Lower leg skin (tissue), 4 donors: ENCODE measurements around the gene C17orf50. TPM values are rescaled to one million over a fixed set of nuclear protein-coding genes. Genes with fewer than 3 reads are reported as not detected.
"Not testable (repeated sequence)": the region's sequence is repeated elsewhere in the genome, so short reads cannot be mapped to it uniquely, and the experiment has no call there.

ENCODE experiments used
- DNase-seq, 2 donors: peaks; one replicate each; pipeline ENCODE4 v3.0.0-alpha.2; 2019; ENCODE audit warnings: low spot score in 2 of 2
- H3K4me3 ChIP-seq: fragments of 200-600 bp; sonication (generic); 2 replicates; pipeline ENCODE4 v1.5.1; 2017; ENCODE audit warnings: mild to moderate bottlenecking, low read depth; ENCODE audit not compliant: poor library complexity, severe bottlenecking
- CTCF ChIP-seq, 3 donors: fragments of 450-650 bp; IDR thresholded peaks; one replicate each; pipeline ENCODE4 v1.5.1; 2016; ENCODE audit warnings: antibody characterized with exemption in 3 of 3, mild to moderate bottlenecking in 3 of 3, moderate library complexity in 2 of 3
- POLR2A ChIP-seq, 2 donors: fragments of 450-650 bp; IDR thresholded peaks; one replicate each; pipeline ENCODE4 v1.6.1; 2016 to 2017; ENCODE audit warnings: antibody characterized with exemption in 2 of 2, mild to moderate bottlenecking in 1 of 2, moderate library complexity in 1 of 2
- WGBS, 2 donors: methylation state at CpG; one replicate each; pipeline ENCODE4 v1.1.5; 2018; 5-methylcytosine and 5-hydroxymethylcytosine counted together
- intact Hi-C: fragments of 100-400 bp; cut with DNase I; formaldehyde crosslinking; loops from one replicate; pipeline ENCODE4 v1.15.0; 2023; ENCODE audit warnings: low total_unique reads
- total RNA-seq, 4 donors: library from RNA; depleted of rRNA; stranded (reverse); fragments of >200 nt; gene quantifications; one replicate each; pipeline ENCODE4 v1.1.0, GENCODE V29; 2016

Gene C17orf50
- total RNA-seq, 4 donors from 2014 or later: not detected

GRCh38 chr17:35749560-35750412 is 10.9 kb upstream of the C17orf50 start:
- no peak for DNase-seq
- intact Hi-C loops: loop anchor here (5.0 kb wide), 1 partner anchor 137 kb away; no protein-coding TSS in a partner anchor
- 6 to 7% methylated on average over 26 to 30 of the region's 35 CpGs for WGBS, 2 donors
- TF ChIP-seq POLR2A (IDR thresholded peaks at IDR 0.05): no peak
- TF ChIP-seq CTCF (IDR thresholded peaks at IDR 0.05): no peak
- no peak overlapping the region for H3K4me3 ChIP-seq

- no peak for TF ChIP-seq POLR2A (IDR thresholded peaks at IDR 0.05)
- TF ChIP-seq CTCF (IDR thresholded peaks at IDR 0.05): no peak
- H3K4me3 ChIP-seq: no peak overlapping the region
- DNase-seq: no peak
- intact Hi-C loops: no loop called here
- WGBS, 2 donors: 62 to 72% methylated on average over 10 of the region's 10 CpGs
Observed at GRCh38 chr17:35750526-35751395, 9.9 kb upstream of the C17orf50 start.

- WGBS, 2 donors: 72 to 88% methylated on average over 4 of the region's 4 CpGs
- intact Hi-C loops, H3K4me3 ChIP-seq, DNase-seq: not testable (repeated sequence)
Observed at GRCh38 chr17:35751541-35751940, 9.1 kb upstream of the C17orf50 start.

GRCh38 chr17:35752471-35752870 is 8.2 kb upstream of the C17orf50 start:
- TF ChIP-seq CTCF (IDR thresholded peaks at IDR 0.05): no peak
- no peak for DNase-seq
- H3K4me3 ChIP-seq: no peak overlapping the region
- intact Hi-C loops: no loop called here
- WGBS, 2 donors: 51 to 54% methylated on average over 15 to 16 of the region's 16 CpGs

- 36 to 43% methylated on average over 9 of the region's 9 CpGs for WGBS, 2 donors
- intact Hi-C loops: no loop called here
- H3K4me3 ChIP-seq: no peak within 1 kb of the TSS
- no peak for DNase-seq
- TF ChIP-seq CTCF (IDR thresholded peaks at IDR 0.05) (no peak), POLR2A (IDR thresholded peaks at IDR 0.05) (no peak)
Observed at GRCh38 chr17:35752945-35753764, 7.5 kb upstream of the C17orf50 start, which contains the start of gene GAS2L2. Gene GAS2L2 (minus strand): TSS chr17:35753239. CDS start chr17:35752850, 389 bp downstream.
